Measurements from ENCODE around the gene ZBTB20. TPM values are rescaled to one million over a fixed set of nuclear protein-coding genes. Genes with fewer than 3 reads are reported as not detected.

Gene ZBTB20
- total RNA-seq, 1 donor from 2014 or later = 61.0 TPM

- no peak for ATAC-seq
- H3K9me3 ChIP-seq = no peaks in the 10 kb centered on the region
- intact Hi-C loops (cut with DNase I) = no loop called here
- no peak for TF ChIP-seq CTCF (IDR thresholded peaks at IDR 0.05)
- no peak for DNase-seq
- no peaks in the 10 kb centered on the region for H3K27me3 ChIP-seq
- H3K4me3 ChIP-seq = no peak overlapping the region
- H3K4me1 ChIP-seq = no peaks in the 10 kb centered on the region
- H3K36me3 ChIP-seq = no peaks in the 10 kb centered on the region
- no peak overlapping the region for H3K27ac ChIP-seq
These were observed 148.0 kb downstream of the ZBTB20 start for GRCh38 chr3:114998971-114999579.

- ATAC-seq (no peak), DNase-seq (no peak)
- Histone ChIP-seq H3K27me3 (no peaks in the 10 kb centered on the region), H3K4me3 (no peak overlapping the region), H3K36me3 (no peaks in the 10 kb centered on the region), H3K27ac (no peak overlapping the region), H3K9me3 (no peaks in the 10 kb centered on the region), H3K4me1 (no peaks in the 10 kb centered on the region)
- intact Hi-C loops (cut with DNase I) = no loop called here
- TF ChIP-seq CTCF (IDR thresholded peaks at IDR 0.05) = no peak
These were observed 152.3 kb downstream of the ZBTB20 start for GRCh38 chr3:114994554-114995341.

- H3K27me3 ChIP-seq = no peaks in the 10 kb centered on the region
- no peak overlapping the region for H3K4me3 ChIP-seq
- H3K36me3 ChIP-seq = no peaks in the 10 kb centered on the region
- DNase-seq (no peak), ATAC-seq (no peak)
- intact Hi-C loops (cut with DNase I) = no loop called here
- no peak for TF ChIP-seq CTCF (IDR thresholded peaks at IDR 0.05)
- no peaks in the 10 kb centered on the region for H3K4me1 ChIP-seq
- no peak overlapping the region for H3K27ac ChIP-seq
- no peaks in the 10 kb centered on the region for H3K9me3 ChIP-seq
These were observed 161.3 kb downstream of the ZBTB20 start for GRCh38 chr3:114985776-114986175.

GRCh38 chr3:114983248-114983647 lies 163.8 kb downstream of the ZBTB20 start:
- no peak for TF ChIP-seq CTCF (IDR thresholded peaks at IDR 0.05)
- no peak overlapping the region for H3K27ac ChIP-seq
- H3K27me3 ChIP-seq = no peaks in the 10 kb centered on the region
- intact Hi-C loops (cut with DNase I) = no loop called here
- H3K4me1 ChIP-seq = no peaks in the 10 kb centered on the region
- no peak overlapping the region for H3K4me3 ChIP-seq
- H3K36me3 ChIP-seq = no peaks in the 10 kb centered on the region
- no peak for DNase-seq
- no peak for ATAC-seq
- no peaks in the 10 kb centered on the region for H3K9me3 ChIP-seq

GRCh38 chr3:114974387-114974786 lies 172.7 kb downstream of the ZBTB20 start:
- Histone ChIP-seq H3K4me3 (no peak overlapping the region), H3K27me3 (no peaks in the 10 kb centered on the region), H3K9me3 (no peaks in the 10 kb centered on the region), H3K36me3 (peaks cover 6% of the 10 kb centered on the region), H3K27ac (no peak overlapping the region), H3K4me1 (no peaks in the 10 kb centered on the region)
- ATAC-seq (no peak), DNase-seq (no peak)
- intact Hi-C loops (cut with DNase I) = no loop called here
- TF ChIP-seq CTCF (IDR thresholded peaks at IDR 0.05) = no peak

All from upper lobe of right lung (tissue), 1 donor.